Activated B cell treated with CpG ODN at 0.5 μM for 24 hours (primary cell): Measurements from ENCODE around the gene WDR59. TPM values are rescaled to one million over a fixed set of nuclear protein-coding genes. Genes with fewer than 3 reads are reported as not detected.
"Not testable (repeated sequence)": the region's sequence is repeated elsewhere in the genome, so short reads cannot be mapped to it uniquely, and the experiment has no call there.

Source experiments
- ATAC-seq: fragments of 200-7000 bp; cut with Tn5 transposase; one replicate; pipeline ENCODE4 v1.10.0; 2021; ENCODE audit warnings: low read depth, mild to moderate bottlenecking, moderate library complexity
- CTCF ChIA-PET: fragments of 350-600 bp; sonication (Branson Sonifier 250); formaldehyde crosslinking; loops from one replicate; lab custom pipeline; 2021; ENCODE audit warnings: antibody characterized with exemption; lab: Charles Lee
- POLR2A ChIA-PET: fragments of 350-600 bp; sonication (Branson Sonifier 250); formaldehyde crosslinking; loops from one replicate; lab custom pipeline; 2021; ENCODE audit warnings: antibody characterized with exemption; lab: Charles Lee
- DNase-seq: peaks from one replicate; pipeline ENCODE4 v3.0.0; 2022
- H3K27ac Mint-ChIP-seq: one replicate; pipeline ENCODE4 v1.8.0; 2020; ENCODE audit warnings: mixed read lengths
- H3K27me3 Mint-ChIP-seq: one replicate; pipeline ENCODE4 v1.8.0; 2021; ENCODE audit warnings: mixed read lengths
- H3K36me3 Mint-ChIP-seq: one replicate; pipeline ENCODE4 v1.8.0; 2021; ENCODE audit warnings: low read depth, mixed read lengths
- H3K4me1 Mint-ChIP-seq: one replicate; pipeline ENCODE4 v1.8.0; 2021; ENCODE audit warnings: mixed read lengths
- H3K4me3 Mint-ChIP-seq: one replicate; pipeline ENCODE4 v1.8.0; 2020; ENCODE audit warnings: mild to moderate bottlenecking, mixed read lengths
- H3K9me3 Mint-ChIP-seq: one replicate; pipeline ENCODE4 v1.8.0; 2020; ENCODE audit warnings: mixed read lengths
- intact Hi-C: fragments of 100-400 bp; cut with micrococcal nuclease; formaldehyde crosslinking; loops from one replicate; pipeline ENCODE4 v1.15.1; 2024
- total RNA-seq: library from RNA; stranded (reverse); gene quantifications from 2 replicates; pipeline ENCODE4 v1.2.3, GENCODE V29; 2022
- TF ChIP-seq, protein P1 (sequence below): fragments of 200-600 bp; IDR thresholded peaks from one replicate; pipeline ENCODE4 v1.8.0; 2022; ENCODE audit warnings: antibody characterized with exemption, mild to moderate bottlenecking

Gene WDR59
- total RNA-seq, 1 donor from 2014 or later = 93.3 TPM

DNA sequence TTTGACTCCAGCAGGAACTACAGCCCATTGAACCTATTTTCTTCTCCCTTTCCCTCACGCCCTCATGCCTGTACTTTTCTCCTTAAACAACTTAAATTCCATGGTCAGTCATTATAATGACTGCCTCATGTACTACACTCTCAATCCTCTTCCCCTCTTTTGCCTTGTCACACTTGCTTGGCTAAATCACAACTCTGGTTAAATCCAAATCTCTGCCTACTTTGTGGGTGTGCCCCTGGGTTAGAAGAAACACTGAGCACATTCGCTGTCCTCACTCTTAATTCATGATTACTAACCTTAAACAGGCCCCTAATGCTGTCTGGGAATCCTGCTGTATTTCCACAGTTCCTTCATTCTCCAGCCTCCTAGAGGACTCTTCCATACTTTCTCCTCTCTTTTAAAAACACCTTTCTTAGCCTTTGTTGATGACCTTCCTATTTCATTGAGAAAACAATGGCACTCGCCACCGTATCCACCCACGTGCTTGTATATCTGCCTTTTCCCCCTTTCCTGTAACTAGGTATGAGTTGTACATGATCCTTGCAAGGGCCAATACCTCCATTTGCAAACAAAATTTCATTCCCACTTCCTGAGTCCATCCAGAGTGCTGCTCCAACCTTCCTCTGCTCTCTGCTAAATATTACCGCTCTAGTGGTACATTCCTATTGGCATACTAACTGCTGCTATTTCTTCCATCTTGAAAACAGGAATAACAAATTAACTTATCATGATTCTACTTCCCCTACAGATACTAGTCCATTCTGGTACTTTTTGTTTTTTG is 42.8 kb upstream of the WDR59 start:
- Mint-ChIP-seq H3K27ac (no peak overlapping the region), H3K4me1 (peaks cover 8% of the 10 kb centered on the region), H3K4me3 (no peak overlapping the region), H3K36me3 (no peaks in the 10 kb centered on the region), H3K9me3 (peaks cover 2% of the 10 kb centered on the region), H3K27me3 (no peaks in the 10 kb centered on the region)
- intact Hi-C loops = no loop called here
- CTCF ChIA-PET = no interaction called here
- TF ChIP-seq, protein P1, sequence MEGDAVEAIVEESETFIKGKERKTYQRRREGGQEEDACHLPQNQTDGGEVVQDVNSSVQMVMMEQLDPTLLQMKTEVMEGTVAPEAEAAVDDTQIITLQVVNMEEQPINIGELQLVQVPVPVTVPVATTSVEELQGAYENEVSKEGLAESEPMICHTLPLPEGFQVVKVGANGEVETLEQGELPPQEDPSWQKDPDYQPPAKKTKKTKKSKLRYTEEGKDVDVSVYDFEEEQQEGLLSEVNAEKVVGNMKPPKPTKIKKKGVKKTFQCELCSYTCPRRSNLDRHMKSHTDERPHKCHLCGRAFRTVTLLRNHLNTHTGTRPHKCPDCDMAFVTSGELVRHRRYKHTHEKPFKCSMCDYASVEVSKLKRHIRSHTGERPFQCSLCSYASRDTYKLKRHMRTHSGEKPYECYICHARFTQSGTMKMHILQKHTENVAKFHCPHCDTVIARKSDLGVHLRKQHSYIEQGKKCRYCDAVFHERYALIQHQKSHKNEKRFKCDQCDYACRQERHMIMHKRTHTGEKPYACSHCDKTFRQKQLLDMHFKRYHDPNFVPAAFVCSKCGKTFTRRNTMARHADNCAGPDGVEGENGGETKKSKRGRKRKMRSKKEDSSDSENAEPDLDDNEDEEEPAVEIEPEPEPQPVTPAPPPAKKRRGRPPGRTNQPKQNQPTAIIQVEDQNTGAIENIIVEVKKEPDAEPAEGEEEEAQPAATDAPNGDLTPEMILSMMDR = no peak
- POLR2A ChIA-PET = no interaction called here
- ATAC-seq (no peak), DNase-seq (no peak)

DNA sequence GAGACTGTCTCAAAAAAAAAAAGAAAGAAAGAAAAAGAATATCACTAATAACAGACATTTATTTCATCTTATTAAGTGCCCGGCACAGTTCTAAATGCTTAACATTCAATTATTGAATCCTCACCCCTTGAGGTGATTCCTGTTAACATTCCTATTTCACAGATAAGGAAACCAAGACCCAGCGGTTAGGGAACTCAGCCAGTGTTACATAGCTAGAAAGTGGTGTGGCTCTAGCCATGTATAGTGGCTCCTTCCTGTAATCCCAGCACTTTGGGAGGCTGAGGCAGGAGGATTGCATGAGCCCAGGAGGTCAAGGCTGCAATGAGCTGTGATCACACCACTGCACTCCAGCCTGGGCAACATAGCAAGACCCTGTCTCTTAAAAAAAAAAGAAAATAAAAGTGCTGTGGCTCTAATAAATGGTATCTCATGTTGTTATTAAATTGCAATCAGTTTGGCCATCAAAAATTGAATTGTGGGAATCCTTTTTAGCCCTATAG is 42.0 kb upstream of the WDR59 start:
- Mint-ChIP-seq H3K27ac (no peak overlapping the region), H3K4me3 (no peak overlapping the region), H3K27me3 (no peaks in the 10 kb centered on the region), H3K36me3 (peaks cover under 1% of the 10 kb centered on the region), H3K9me3 (peaks cover 4% of the 10 kb centered on the region), H3K4me1 (peaks cover 8% of the 10 kb centered on the region)
- TF ChIP-seq, protein P1 = no peak
- POLR2A ChIA-PET = no interaction called here
- ATAC-seq (no peak), DNase-seq (no peak)
- CTCF ChIA-PET = no interaction called here
- intact Hi-C loops = no loop called here

DNA sequence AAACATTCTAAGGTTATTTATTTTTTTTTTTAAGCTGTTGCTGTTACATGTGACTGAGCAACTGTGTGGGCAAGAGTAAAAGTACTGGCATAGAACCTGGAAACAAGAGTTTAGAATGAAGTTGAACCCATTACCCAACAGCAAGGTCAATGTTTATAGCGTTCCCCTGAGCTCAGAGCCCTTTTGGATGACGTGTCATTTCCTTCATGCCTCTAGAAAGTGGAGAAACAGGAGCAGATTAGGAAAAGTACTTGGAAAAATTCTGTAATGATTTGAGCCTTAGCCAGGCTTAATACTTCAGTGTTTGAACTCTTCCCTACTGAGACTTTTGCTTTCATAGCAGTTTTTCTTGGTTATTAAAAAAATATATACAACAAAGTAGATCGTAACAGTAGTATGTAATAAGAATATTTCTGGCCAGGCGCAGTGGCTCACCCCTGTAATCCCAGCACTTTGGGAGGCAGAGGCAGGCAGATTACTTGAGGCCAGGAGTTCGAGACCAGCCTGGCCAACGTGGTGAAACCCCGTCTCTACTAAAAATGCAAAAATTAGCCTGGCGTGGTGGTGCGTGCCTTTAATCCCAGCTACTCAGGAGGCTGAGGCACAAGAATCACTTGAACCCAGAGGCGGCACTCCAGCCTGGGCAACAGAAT is 41.4 kb upstream of the WDR59 start:
- H3K4me1 Mint-ChIP-seq, CTCF ChIA-PET, H3K27ac Mint-ChIP-seq, DNase-seq, H3K4me3 Mint-ChIP-seq, H3K9me3 Mint-ChIP-seq, H3K27me3 Mint-ChIP-seq, ATAC-seq, intact Hi-C loops, H3K36me3 Mint-ChIP-seq: not testable (repeated sequence)
- POLR2A ChIA-PET = interaction anchor here (0.7 kb wide), 1 partner anchor 34 kb away, joined by 4 read pairs; no protein-coding TSS in a partner anchor

DNA sequence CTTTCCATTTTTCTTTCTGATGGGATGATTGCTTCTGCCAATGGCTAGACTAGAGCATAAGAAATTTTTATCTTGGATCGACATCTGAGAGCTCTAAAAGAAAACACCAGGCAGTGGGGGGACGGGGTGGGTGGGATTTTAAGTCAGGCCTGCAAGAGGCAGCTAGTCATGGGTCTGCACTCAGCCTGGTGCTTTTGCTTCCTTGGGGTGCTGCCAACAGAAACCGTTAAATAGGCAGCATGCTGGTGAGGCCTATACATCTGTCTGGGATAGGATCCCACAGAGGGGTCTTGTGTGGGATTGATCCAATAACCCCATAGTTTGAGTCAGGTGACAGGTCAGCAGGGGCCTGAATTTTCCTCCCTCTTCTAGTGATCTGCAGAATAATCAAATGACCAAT is 40.8 kb upstream of the WDR59 start:
- ChIA-PET POLR2A (interaction anchor here (0.7 kb wide), 1 partner anchor 33 kb away, joined by 4 read pairs; no protein-coding TSS in a partner anchor), CTCF (no interaction called here)
- DNase-seq (no peak), ATAC-seq (no peak)
- peaks cover 8% of the 10 kb centered on the region for H3K4me1 Mint-ChIP-seq
- H3K4me3 Mint-ChIP-seq = no peak overlapping the region
- H3K27ac Mint-ChIP-seq = no peak overlapping the region
- peaks cover 14% of the 10 kb centered on the region for H3K9me3 Mint-ChIP-seq
- intact Hi-C loops = no loop called here
- H3K36me3 Mint-ChIP-seq = peaks cover 7% of the 10 kb centered on the region
- TF ChIP-seq, protein P1 = no peak
- peaks cover 2% of the 10 kb centered on the region for H3K27me3 Mint-ChIP-seq

DNA sequence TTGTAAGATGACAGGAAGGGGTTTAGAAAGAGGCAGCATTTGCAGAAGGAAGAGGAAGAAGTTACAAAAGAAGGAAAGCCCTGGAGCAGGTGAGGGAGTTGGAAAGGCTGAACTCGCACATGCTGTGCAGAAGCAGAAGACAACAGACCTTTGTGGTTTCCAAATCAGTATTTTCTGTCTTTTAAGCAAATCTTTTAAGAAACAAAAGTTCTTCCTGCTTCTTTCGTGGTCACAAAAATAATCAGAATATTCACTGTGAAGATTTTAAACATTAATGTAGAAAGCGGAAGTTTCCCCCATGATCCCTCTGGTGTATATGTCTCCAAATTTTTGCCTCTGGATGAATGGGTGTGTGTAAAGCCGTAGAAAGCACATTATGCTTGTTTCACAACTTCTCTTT is 39.7 kb upstream of the WDR59 start:
- TF ChIP-seq, protein P1 = no peak
- ATAC-seq (no peak), DNase-seq (no peak)
- no peak overlapping the region for H3K27ac Mint-ChIP-seq
- intact Hi-C loops = no loop called here
- H3K4me3 Mint-ChIP-seq = no peak overlapping the region
- H3K4me1 Mint-ChIP-seq = peaks cover 8% of the 10 kb centered on the region
- CTCF ChIA-PET = no interaction called here
- peaks cover 2% of the 10 kb centered on the region for H3K27me3 Mint-ChIP-seq
- peaks cover 15% of the 10 kb centered on the region for H3K9me3 Mint-ChIP-seq
- peaks cover 7% of the 10 kb centered on the region for H3K36me3 Mint-ChIP-seq
- POLR2A ChIA-PET = no interaction called here
